Measurements from ENCODE around the gene MEF2B.

DNA sequence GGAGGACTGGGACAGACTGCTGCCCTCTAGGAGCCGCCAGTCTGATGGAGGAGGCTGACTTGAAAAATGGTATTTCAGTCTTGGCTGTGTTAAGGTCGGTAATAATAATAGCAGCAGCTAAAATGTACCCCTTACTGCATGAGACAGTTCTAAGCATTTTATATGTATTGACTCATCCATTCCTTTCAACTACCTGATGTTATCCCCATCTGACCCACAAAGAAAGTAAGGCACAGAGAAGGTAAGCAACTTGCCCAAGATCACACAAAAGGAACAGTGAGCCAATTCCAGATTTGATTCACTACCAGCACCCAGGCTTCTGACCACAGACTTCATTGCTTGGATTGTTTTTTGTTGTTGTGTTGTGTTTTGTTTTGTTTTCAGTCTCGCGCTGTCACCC is 45.7 kb upstream of the MEF2B start:
- TF ChIP-seq, protein P1, sequence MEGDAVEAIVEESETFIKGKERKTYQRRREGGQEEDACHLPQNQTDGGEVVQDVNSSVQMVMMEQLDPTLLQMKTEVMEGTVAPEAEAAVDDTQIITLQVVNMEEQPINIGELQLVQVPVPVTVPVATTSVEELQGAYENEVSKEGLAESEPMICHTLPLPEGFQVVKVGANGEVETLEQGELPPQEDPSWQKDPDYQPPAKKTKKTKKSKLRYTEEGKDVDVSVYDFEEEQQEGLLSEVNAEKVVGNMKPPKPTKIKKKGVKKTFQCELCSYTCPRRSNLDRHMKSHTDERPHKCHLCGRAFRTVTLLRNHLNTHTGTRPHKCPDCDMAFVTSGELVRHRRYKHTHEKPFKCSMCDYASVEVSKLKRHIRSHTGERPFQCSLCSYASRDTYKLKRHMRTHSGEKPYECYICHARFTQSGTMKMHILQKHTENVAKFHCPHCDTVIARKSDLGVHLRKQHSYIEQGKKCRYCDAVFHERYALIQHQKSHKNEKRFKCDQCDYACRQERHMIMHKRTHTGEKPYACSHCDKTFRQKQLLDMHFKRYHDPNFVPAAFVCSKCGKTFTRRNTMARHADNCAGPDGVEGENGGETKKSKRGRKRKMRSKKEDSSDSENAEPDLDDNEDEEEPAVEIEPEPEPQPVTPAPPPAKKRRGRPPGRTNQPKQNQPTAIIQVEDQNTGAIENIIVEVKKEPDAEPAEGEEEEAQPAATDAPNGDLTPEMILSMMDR (IDR thresholded peaks at IDR 0.05), result no peak
- TF ChIP-seq POLR2A (IDR thresholded peaks at IDR 0.05), result no peak

All from Peyer's patch (tissue), 4 donors.